ENCODE measurements around the gene STMN3. TPM values are rescaled to one million over a fixed set of nuclear protein-coding genes. Genes with fewer than 3 reads are reported as not detected.
"Not testable (repeated sequence)": the region's sequence is repeated elsewhere in the genome, so short reads cannot be mapped to it uniquely, and the experiment has no call there.

STMN3 gene
- total RNA-seq, 1 experiment from 2014 or later, result 36.6 TPM

DNA sequence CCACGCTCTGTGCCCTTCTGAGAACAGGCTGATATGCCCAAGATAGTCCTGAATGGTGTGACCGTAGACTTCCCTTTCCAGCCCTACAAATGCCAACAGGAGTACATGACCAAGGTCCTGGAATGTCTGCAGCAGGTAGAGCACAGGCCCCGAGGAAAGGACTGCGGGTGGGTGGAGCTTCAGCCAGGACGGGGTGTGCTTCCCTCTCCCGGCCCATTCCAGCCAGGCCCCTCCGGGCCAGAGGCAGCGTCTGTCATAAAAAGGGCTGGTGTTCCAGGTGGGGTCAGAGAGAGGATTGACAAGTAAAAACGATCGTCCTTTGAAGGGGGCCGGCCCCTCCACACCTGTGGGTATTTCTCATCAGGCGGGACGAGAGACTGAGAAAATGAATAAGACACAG is 6.1 kb upstream of the STMN3 start:
- peaks cover 28% of the 10 kb centered on the region for H3K36me3 ChIP-seq
- H3K27me3 ChIP-seq, result no peaks in the 10 kb centered on the region
- no peak overlapping the region for H3K27ac ChIP-seq
- H3K9me3 ChIP-seq (replicated peaks), result no peaks in the 10 kb centered on the region
- H3K4me1 ChIP-seq, result peaks cover 6% of the 10 kb centered on the region; the same call in 1 of the 2 replicates
- no peak for DNase-seq
- H3K4me3 ChIP-seq, result peak overlapping the region; percentile 91

DNA sequence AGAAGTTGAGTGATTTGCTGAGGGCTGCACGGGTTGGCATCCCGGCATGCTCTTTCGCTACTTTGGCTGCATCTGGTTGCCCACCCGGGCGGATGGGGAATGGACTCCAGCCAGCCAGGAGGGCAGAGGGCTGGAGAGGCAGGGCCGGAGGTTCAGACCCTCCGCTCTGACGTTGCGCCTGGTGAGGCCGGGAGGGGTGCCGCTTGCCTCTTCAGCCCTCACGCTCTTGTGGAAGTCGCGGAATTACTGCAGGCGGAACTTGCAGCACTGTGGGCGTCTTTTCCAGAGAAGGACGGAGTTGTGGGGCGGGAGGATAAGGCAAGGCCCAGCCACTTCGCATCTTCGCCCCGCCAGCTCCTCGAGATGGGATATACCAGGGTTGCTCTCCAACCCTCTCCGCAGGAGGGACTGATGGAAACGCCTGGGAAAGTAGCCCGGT is 5.5 kb upstream of the STMN3 start:
- H3K36me3 ChIP-seq, result peaks cover 26% of the 10 kb centered on the region
- no peaks in the 10 kb centered on the region for H3K27me3 ChIP-seq
- H3K4me1 ChIP-seq, result peaks cover 6% of the 10 kb centered on the region; the same call in 1 of the 2 replicates
- H3K4me3 ChIP-seq, result peak overlapping the region; percentile 91
- peak overlapping the region; percentile 90 for H3K27ac ChIP-seq
- H3K9me3 ChIP-seq (replicated peaks), result no peaks in the 10 kb centered on the region
- DNase-seq, result no peak

DNA sequence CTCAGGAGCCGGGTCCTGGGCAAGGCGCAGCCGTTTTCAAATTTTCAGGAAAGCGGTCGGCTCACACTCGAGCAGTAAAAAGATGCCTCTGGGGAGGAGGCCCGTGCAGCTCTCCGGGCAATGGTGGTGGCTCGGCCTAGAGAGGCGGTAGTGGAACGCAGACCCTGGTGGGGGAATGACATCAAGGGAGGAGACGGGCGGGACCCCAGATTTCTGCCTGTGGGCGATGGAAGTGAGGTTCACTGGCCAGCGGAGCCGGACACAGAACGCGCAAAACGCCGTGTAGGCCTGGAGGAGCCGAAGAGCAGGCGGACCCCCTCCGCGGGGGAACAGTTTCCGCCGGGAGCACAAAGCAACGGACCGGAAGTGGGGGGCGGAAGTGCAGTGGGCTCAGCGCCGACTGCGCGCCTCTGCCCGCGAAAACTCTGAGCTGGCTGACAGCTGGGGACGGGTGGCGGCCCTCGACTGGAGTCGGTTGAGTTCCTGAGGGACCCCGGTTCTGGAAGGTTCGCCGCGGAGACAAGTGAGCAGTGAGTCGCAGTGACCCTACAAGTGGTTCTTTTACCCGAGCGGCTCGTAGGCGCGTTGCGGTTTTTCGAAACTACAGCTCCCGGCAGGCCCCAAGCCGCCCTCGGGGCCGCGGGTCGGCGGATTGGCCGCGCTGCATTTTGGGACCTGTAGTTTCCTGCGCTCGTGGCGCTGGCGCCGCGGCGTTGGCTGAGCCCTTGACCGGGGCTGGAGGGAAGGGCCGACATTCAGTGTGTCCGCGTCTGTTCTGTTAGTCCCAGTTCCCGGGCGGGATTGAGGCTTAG is 4.9 kb upstream of the STMN3 start, which contains the start of gene RTEL1:
RTEL1 (plus strand) TSS at position 376 of the 812 bp plus-strand sequence. CDS start 1,091 bp downstream, outside the sequence.
- peak within 1 kb of the TSS; percentile 91 for H3K4me3 ChIP-seq
- peak within 1 kb of the TSS; percentile 90 for H3K27ac ChIP-seq
- peaks cover 20% of the 10 kb centered on the region for H3K36me3 ChIP-seq
- peak; percentile 98 to 99 for DNase-seq
- H3K9me3 ChIP-seq (replicated peaks), result no peaks in the 10 kb centered on the region
- no peaks in the 10 kb centered on the region for H3K27me3 ChIP-seq
- H3K4me1 ChIP-seq, result peaks cover 6% of the 10 kb centered on the region; the same call in 1 of the 2 replicates

DNA sequence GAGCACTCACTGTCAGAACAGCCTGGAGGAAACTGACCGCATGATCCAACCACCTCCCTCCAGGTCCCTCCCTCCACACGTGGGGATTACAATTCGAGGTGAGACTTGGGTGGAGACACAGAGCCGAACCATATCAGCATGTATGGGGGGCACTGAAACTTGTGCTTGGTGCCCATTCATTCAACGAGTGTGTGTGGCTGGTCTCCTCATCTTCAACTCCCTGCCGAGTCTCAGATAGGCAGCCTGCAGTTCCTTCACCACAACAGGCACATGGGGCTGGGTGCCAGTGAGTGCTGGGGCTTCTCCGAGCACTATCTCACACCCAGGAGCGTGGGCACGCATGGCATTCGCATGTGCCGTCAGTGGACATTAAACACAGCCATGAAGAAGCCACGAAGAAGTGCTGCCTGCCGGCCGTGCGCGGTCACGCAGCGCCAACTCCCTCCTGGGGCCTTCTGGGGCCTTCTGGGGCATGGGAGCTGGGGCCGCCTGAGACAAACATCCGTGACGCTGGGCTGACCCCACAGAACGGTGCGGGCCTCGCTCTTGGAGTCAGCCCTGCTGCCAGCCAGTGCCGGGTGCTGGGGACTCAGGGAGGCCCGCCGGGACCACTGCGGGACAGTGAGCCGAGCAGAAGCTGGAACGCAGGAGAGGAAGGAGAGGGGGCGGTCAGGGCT is 4.2 kb upstream of the STMN3 start:
- no peaks in the 10 kb centered on the region for H3K9me3 ChIP-seq (replicated peaks)
- peak overlapping the region; percentile 90 for H3K27ac ChIP-seq
- H3K4me1 ChIP-seq, result peaks cover 6% of the 10 kb centered on the region; the same call in 1 of the 2 replicates
- peaks cover 13% of the 10 kb centered on the region for H3K36me3 ChIP-seq
- H3K4me3 ChIP-seq, result peak overlapping the region; percentile 91
- DNase-seq, result peak; percentile 80 to 81
- no peaks in the 10 kb centered on the region for H3K27me3 ChIP-seq

DNA sequence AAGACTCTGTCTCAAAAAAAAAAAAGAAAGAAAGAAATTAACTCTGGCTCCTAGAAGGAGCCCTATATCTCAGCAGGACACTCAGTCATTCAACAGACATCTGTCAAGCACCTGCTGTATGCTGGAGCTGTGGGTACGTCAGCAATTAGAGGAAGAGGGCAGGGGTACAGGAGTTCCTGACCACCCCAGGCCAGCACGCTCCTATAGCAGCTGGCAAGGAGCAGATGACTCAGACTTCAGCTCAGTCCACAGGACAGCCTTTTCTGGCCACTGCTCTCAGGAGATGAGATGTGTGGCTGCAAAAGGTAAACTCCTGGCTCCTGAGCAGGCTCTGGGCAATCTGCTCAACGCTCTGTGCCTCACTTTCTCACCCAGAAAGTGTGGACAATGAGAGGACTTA is 3.2 kb upstream of the STMN3 start:
- H3K36me3 ChIP-seq, result peaks cover 6% of the 10 kb centered on the region; the same call in 1 of the 2 replicates
- no peaks in the 10 kb centered on the region for H3K9me3 ChIP-seq (replicated peaks)
- H3K27ac ChIP-seq, result no peak overlapping the region
- H3K4me3 ChIP-seq, result no peak overlapping the region
- H3K4me1 ChIP-seq, result peaks cover 6% of the 10 kb centered on the region; the same call in 1 of the 2 replicates
- DNase-seq, result no peak
- H3K27me3 ChIP-seq, result no peaks in the 10 kb centered on the region

DNA sequence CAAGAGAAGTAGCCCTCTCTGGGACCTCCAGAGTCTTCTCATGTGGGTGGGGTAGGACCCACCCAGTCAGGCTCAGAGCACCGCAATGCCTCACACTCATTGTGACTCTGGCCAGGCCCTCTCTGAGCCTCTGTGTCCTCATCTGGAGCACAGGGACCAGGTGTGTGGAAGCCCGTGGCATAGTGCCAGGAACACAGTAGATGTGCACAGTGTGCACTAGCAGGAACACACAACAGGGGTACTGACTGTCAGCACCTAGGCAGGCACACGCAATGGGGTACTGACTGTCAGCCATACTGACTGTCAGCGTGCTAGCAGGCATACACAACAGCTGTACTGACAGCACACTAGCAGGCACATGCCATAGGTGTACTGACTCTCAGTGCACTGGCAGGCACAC is 2.0 kb upstream of the STMN3 start:
- Histone ChIP-seq H3K27me3 (no peaks in the 10 kb centered on the region), H3K4me1 (peaks cover 6% of the 10 kb centered on the region; the same call in 1 of the 2 replicates), H3K36me3 (no peaks in the 10 kb centered on the region), H3K27ac (no peak overlapping the region), H3K9me3 (replicated peaks) (no peaks in the 10 kb centered on the region), H3K4me3 (no peak overlapping the region)
- no peak for DNase-seq

DNA sequence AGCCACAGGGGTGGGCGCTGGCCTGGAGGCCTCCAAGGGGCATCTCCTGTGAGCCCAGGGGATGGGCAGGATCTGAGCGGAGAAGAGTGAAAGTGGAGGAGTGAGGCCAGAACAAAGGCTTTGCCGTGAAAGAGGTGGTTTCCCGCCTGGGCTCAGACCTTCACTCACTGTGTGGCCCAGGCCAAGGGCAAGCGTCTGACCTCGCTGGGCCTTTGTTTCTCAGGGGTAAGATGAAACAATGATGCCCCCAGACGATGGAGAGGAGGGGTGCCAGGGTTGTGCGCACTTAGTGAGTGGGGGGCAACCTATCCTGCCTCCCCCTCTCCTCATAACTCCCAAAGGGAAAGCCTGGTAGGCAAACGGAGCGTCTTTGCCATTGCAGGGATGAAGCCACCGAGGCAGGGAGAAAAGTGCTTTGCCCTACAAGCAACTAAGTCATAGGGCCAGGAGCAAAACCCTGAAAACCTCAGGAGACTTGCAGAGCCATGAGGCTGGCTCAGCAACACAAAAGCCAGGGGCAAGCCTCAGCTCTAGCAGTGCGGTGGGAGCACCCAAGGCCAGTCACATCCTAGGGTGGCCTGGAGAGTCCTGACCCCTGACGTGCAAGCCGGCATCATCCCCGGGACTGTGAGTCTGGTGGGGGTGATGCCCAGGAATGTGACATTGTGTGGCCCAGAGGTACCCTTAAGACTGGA is 897 bp upstream of the STMN3 start:
- peak overlapping the region; percentile 52 for H3K4me3 ChIP-seq

DNA sequence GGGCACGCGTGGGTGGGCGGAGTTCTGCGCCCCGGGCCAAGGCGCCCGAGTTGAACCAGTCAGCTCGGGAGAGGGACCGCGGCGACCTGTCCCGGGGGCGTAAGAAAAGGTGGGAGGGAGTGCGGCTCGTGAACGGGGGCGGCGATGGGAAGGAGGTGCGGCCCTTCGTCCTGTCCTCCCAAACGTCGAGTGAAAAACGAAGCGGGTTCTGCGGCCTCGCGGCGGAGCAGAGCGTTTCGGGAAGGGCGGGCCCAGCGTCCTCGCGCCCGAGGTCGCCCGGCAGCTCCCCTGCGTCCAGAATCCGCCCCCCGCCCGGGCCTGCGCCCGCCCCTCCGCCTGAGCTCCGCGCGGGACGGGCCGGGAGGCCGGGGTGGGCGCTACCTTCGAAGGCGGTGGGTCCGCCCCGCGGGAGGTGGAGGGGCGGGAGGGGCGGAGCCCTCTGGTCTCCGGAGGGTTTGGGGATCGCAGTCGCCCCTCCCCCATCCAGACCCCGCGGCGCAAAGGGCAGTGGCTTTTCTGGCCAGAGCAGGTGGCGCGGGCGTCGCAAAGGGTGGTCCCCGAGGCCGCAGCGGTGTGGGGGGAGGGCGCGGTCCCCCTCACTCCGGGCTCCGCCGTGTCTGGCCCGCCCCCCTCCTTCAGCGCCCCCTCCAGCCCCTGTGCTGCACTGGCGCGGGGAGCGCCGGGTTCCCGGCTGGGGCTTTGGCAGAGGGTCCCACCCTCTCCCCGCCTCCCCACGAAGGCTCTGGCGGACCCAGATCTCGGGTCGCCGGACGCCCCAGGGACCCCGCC is 838 bp downstream of the STMN3 start:
- Histone ChIP-seq H3K4me3 (peak overlapping the region; percentile 55), H3K36me3 (no peaks in the 10 kb centered on the region), H3K27me3 (no peaks in the 10 kb centered on the region), H3K27ac (no peak overlapping the region), H3K9me3 (replicated peaks) (no peaks in the 10 kb centered on the region), H3K4me1 (peaks cover 6% of the 10 kb centered on the region; the same call in 1 of the 2 replicates)
- peak; percentile 76 to 79 for DNase-seq

More for the DNA sequence above, 897 bp upstream of the STMN3 start:
- H3K36me3 ChIP-seq, result no peaks in the 10 kb centered on the region
- no peaks in the 10 kb centered on the region for H3K27me3 ChIP-seq
- DNase-seq, result no peak
- no peaks in the 10 kb centered on the region for H3K9me3 ChIP-seq (replicated peaks)
- peaks cover 6% of the 10 kb centered on the region; the same call in 1 of the 2 replicates for H3K4me1 ChIP-seq
- H3K27ac ChIP-seq, result peak overlapping the region; percentile 10; the same call in 1 of the 2 replicates

DNA sequence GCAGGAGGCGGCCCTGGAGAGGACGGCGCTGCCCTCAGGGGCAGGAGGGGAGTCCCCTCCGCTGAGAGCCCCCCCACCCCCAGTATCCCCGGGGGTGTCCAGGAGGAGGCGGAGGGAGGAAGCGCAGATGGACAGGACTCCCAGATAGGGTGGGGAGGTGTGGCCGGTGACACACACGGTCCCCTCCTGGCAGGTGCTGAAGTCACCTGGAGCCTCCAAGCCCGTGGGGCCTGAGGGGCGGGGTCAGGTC is 1.4 kb downstream of the STMN3 start:
- no peak for DNase-seq
- no peaks in the 10 kb centered on the region for H3K36me3 ChIP-seq
- H3K27me3 ChIP-seq, result no peaks in the 10 kb centered on the region
- no peak overlapping the region for H3K27ac ChIP-seq
- peaks cover under 1% of the 10 kb centered on the region; the same call in 1 of the 2 replicates for H3K4me1 ChIP-seq
- H3K9me3 ChIP-seq (replicated peaks), result no peaks in the 10 kb centered on the region
- peak overlapping the region; percentile 55 for H3K4me3 ChIP-seq

DNA sequence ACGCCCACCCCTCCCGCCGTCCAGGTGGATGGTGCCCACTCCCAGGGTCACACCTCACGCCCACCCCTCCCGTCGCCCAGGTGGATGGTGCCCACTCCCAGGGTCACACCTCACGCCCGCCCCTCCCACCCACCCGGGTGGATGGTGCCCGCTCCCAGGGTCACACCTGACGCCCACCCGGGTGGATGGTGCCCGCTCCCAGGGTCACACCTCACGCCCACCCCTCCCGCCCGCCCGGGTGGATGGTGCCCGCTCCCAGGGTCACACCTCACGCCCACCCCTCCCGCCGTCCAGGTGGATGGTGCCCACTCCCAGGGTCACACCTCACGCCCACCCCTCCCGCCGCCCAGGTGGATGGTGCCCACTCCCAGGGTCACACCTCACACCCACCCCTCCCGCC is 2.7 kb downstream of the STMN3 start:
- not testable (repeated sequence) for H3K36me3 ChIP-seq; H3K4me3 ChIP-seq; DNase-seq; H3K4me1 ChIP-seq; H3K27me3 ChIP-seq; H3K27ac ChIP-seq; H3K9me3 ChIP-seq (replicated peaks)

DNA sequence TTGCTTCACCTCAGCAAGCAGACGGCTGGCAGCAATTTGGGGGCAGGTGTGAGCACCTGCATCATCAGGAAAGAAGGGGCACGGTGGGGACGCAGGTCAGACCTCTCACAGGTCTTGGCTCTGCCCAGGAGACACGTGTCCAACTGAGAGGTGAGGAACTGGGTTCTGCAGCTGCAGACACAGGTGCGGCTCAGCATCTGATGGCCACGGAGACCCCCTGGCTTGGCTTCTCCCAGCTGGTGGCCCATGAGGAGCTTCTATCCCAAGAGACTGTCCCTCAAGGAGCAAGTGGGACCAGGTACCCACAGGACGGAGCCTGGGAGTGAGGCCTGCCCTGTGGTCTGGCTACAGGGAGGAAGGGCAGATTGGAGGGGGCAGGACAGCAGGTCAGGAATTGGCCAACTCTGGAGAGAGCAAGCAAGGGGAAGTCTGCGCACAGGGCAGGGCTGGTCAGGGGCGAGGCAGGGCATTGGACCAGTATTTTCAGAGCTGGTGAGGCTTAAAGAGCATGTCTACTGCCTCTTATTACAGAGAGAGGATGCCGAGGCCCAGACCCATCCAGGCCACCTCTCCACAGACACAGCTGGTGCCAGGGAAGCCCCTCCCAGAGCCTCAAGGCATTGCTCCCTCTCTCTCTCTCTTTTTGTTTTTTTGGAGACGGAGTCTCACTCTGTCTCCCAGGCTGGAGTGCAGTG is 4.2 kb downstream of the STMN3 start:
- peak in 1 of 2 experiments; percentile 47 for DNase-seq
- H3K9me3 ChIP-seq (replicated peaks), result no peaks in the 10 kb centered on the region
- no peaks in the 10 kb centered on the region for H3K4me1 ChIP-seq
- H3K27ac ChIP-seq, result no peak overlapping the region
- no peaks in the 10 kb centered on the region for H3K27me3 ChIP-seq
- no peaks in the 10 kb centered on the region for H3K36me3 ChIP-seq
- no peak overlapping the region for H3K4me3 ChIP-seq

DNA sequence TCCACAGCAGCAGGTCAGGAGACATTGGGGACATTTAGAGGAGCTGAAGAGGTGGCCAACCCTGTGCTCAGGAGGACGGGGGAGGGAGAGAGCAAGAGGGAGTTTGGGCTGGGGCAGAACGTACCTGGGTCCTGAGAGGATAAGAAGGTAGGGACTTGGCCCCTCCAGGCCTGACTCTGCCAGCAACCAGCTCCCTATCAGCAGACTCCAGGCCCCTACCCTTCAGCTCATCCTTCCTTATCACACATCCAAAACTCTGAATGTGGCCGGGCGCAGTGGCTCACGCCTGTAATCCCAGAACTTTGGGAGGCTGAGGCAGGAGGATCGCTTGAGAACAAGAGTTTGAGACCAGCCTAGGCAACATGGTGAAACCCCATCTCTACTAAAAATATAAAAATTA is 5.0 kb downstream of the STMN3 start:
- Histone ChIP-seq H3K4me3 (no peak overlapping the region), H3K9me3 (replicated peaks) (no peaks in the 10 kb centered on the region), H3K36me3 (no peaks in the 10 kb centered on the region), H3K4me1 (no peaks in the 10 kb centered on the region), H3K27ac (no peak overlapping the region), H3K27me3 (no peaks in the 10 kb centered on the region)
- no peak for DNase-seq

DNA sequence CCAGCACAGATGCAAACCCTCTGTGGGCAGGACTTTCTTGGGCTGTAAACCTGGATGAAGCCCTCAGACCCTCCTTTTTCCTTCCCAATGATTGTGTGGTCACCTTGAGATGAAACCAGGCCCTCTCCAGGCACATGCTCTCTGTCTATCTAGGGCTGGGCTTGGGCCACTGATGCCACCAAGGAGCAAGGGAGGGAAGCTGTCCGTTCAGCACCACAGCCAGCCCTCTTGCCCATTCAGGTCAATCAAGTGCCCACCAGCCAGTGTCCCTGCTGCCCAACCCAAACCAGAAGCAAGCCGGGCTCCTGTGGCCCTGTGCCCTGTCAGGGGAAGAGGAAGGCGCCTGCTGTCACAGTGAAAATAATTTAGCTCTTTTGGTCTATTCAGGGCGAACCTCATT is 8.0 kb downstream of the STMN3 start:
- Histone ChIP-seq H3K27me3 (no peaks in the 10 kb centered on the region), H3K4me1 (no peaks in the 10 kb centered on the region), H3K27ac (no peak overlapping the region), H3K36me3 (no peaks in the 10 kb centered on the region), H3K4me3 (no peak overlapping the region), H3K9me3 (replicated peaks) (no peaks in the 10 kb centered on the region)
- DNase-seq, result no peak

DNA sequence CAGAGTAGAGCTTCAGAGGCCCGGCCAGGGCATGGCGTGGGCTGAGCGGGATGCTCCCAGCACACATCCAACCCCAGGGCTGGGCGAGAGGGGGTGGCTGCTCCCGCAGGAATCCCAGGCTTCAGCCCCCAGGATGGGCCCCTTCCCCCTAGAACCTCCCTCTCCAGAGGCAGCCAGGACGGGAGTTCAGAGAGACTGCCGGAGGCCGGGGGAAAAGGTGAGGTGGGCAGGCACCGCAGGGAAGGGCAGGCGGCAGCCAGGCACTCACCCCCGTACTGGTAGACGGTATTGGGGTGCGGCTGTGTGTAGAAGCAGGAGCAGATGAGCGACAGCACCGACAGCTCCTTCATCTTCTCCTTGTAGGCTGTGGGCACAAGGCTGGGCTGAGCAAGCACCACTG is 9.3 kb downstream of the STMN3 start:
- H3K9me3 ChIP-seq (replicated peaks), result no peaks in the 10 kb centered on the region
- no peaks in the 10 kb centered on the region for H3K27me3 ChIP-seq
- H3K27ac ChIP-seq, result no peak overlapping the region
- H3K36me3 ChIP-seq, result no peaks in the 10 kb centered on the region
- no peak for DNase-seq
- H3K4me3 ChIP-seq, result no peak overlapping the region
- H3K4me1 ChIP-seq, result no peaks in the 10 kb centered on the region
